Sigmoid colon (tissue), 7 donors: ENCODE data around the gene GOLGA6D. TPM values are rescaled to one million over a fixed set of nuclear protein-coding genes. Genes with fewer than 3 reads are reported as not detected.
A peak's percentile ranks its signal among the peaks of the same experiment; 100 is the strongest.
"Not testable (repeated sequence)": the region's sequence is repeated elsewhere in the genome, so short reads cannot be mapped to it uniquely, and the experiment has no call there.

Experiments used
- DNase-seq: peaks from one replicate; pipeline ENCODE4 v3.0.0-alpha.2; 2019
- H3K27ac ChIP-seq, 4 donors: fragments of 200-600 bp; sonication (generic); one replicate each; pipeline ENCODE4 v1.5.1; 2016 to 2019; ENCODE audit warnings: mild to moderate bottlenecking in 1 of 4
- H3K27me3 ChIP-seq, 3 donors: fragments of 200-600 bp; sonication (generic); one replicate each; pipeline ENCODE4 v1.5.1; 2019; ENCODE audit warnings: mild to moderate bottlenecking in 1 of 3
- H3K36me3 ChIP-seq, 4 donors: fragments of 200-600 bp; sonication (generic); one replicate each; pipeline ENCODE4 v1.5.1; 2016 to 2019
- H3K4me1 ChIP-seq, 4 donors: fragments of 200-600 bp; sonication (generic); one replicate each; pipeline ENCODE4 v1.5.1; 2017 to 2019
- H3K4me3 ChIP-seq, 4 donors: fragments of 200-600 bp; sonication (generic); one replicate each; pipeline ENCODE4 v1.5.1; 2017 to 2019; ENCODE audit warnings: mild to moderate bottlenecking in 2 of 4, moderate library complexity in 1 of 4
- H3K9me3 ChIP-seq, 4 donors: fragments of 200-600 bp in 3 of 4; sonication (generic) in 3 of 4; one replicate each; pipeline versions ENCODE4 v1.5.1 to v1.6.1; 2013 to 2019
- EP300 ChIP-seq, 4 donors: sonication (generic); formaldehyde crosslinking; IDR thresholded peaks; one replicate each; pipeline ENCODE4 v1.6.1; 2017; ENCODE audit warnings: antibody characterized with exemption in 4 of 4
- POLR2A ChIP-seq, 2 donors: fragments of 450-650 bp; IDR thresholded peaks; one replicate each; pipeline ENCODE4 v1.6.1; 2016; ENCODE audit warnings: antibody characterized with exemption in 2 of 2, mild to moderate bottlenecking in 2 of 2, moderate library complexity in 2 of 2
- POLR2AphosphoS5 ChIP-seq, 4 donors: sonication (generic); formaldehyde crosslinking; IDR thresholded peaks; one replicate each; pipeline ENCODE4 v1.6.1; 2017; ENCODE audit warnings: antibody characterized with exemption in 4 of 4
- WGBS, 2 donors: extraction: QIAGEN DNeasy Blood & Tissue Kit; methylation state at CpG; one replicate each; pipeline ENCODE4 v1.1.7; 2013; 5-methylcytosine and 5-hydroxymethylcytosine counted together
- intact Hi-C: fragments of 100-400 bp; cut with DNase I; formaldehyde crosslinking; loops from one replicate; pipeline ENCODE4 v1.15.1; 2023
- polyA plus RNA-seq, 3 donors: library from polyadenylated mRNA; stranded (reverse); fragments of 200-250 nt; gene quantifications; one replicate each; pipeline ENCODE4 v1.2.3, GENCODE V29; 2013
- total RNA-seq, 4 donors: library from RNA; depleted of rRNA; stranded (reverse); fragments of >200 nt; gene quantifications; one replicate each; pipeline ENCODE4 v1.1.0, GENCODE V29; 2016
- TF ChIP-seq, protein P1 (sequence below), 4 experiments: fragments of 450-650 bp in 3 of 4; fragments of 200-600 bp in 1 of 4; IDR thresholded peaks; one replicate each; pipeline ENCODE4 v1.5.1; 2016 to 2019; ENCODE audit warnings: antibody characterized with exemption in 4 of 4, mild to moderate bottlenecking in 3 of 4, moderate library complexity in 2 of 4
- donor health status: healthy with polysubstance abuse.
- donor health status: Bipolar disorder and iron deficiency.
- donor health status: healthy.

The GOLGA6D gene
- total and polyA plus RNA-seq, 7 donors = not detected

DNA sequence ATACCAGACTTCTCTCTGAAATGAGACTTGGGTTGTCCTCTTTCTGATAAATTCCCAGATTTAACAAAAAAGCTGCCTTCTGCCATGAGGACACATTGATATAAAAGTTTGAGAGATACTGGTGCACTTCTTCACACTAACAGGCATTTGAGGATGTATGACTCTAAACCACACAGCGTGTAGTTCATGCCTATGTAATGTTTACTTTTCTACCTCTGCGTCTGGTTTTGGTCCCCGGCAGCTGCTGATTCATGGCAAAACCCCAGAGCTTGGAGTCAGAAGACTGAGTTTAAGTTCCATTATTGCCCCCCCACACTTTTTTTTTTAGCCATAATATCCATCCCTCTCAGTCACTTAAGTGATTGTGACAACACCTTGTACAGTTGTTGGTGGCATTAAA lies 1.5 kb downstream of the GOLGA6D start:
- intact Hi-C loops, H3K27me3 ChIP-seq: not testable (repeated sequence)
- no CpG with 5 or more reads among the region's 3 CpGs for WGBS, 2 donors

DNA sequence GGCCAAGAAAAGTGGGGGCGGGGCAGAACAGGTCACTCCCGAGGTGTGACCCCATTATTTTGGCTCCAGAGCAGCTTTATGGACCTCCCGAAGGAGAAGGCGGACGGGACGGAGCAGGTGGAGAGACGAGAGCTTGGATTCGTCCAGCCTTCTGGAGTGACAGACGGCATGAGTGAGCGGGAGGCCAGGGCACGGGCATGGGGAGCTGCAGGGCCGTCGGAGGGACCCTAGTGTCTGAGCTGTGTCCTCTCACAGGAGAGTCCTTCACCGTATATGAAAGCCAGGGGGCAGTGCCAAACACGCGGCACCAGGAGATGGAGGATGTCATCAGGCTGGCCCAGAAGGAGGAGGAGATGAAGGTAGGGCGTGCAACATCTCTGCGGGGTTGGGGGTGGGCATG lies 11.0 kb downstream of the GOLGA6D start:
- intact Hi-C loops, H3K4me3 ChIP-seq, H3K27me3 ChIP-seq, H3K9me3 ChIP-seq, H3K27ac ChIP-seq, H3K4me1 ChIP-seq, H3K36me3 ChIP-seq, DNase-seq: not testable (repeated sequence)
- WGBS, 2 donors = 71 to 78% methylated on average over 7 to 8 of the region's 18 CpGs

More for the DNA sequence above, 1.5 kb downstream of the GOLGA6D start:
- not testable (repeated sequence) for H3K4me1 ChIP-seq, H3K27ac ChIP-seq, H3K36me3 ChIP-seq, DNase-seq, H3K4me3 ChIP-seq, H3K9me3 ChIP-seq

DNA sequence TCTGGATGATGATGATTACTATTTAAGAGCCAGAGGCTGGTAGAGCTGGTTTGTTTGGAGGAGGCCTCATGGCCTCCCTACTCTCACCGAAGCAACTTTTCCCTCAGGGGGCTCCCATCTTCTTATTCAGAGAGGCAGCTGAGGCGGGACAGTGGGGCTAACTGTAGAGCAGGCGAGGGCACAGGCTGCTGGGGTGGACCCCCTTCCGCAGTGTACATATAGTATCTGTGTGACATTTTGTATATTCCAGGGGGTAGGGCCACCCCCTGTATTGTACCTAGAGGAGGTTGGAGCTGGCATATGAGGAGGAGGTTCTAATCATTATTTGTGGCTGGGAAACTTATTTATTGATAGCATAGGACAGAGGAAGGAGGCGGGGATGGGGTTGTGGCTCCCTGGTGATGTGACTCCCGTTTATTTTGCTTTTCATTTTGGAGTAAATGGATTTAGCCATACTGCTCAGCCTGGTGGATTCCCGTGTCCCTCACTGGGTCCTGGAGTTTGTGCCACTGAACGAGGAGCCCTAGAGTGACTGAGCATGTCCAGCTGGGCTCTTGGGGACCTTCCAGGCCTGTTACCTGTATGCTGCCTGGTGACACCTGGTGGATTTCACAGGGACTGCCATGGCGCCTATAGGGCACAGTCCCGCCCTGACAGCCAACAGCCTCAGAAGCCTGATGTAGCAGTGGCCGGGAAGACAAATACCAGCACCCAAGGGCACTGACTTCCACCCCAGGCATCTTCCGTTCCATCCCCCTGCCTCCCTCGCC lies 16.1 kb downstream of the GOLGA6D start:
- H3K27me3 ChIP-seq, H3K4me3 ChIP-seq, H3K9me3 ChIP-seq, intact Hi-C loops, H3K4me1 ChIP-seq, H3K27ac ChIP-seq, H3K36me3 ChIP-seq: not testable (repeated sequence)
- peak; percentile 25 for DNase-seq
- WGBS, 2 donors = 65 to 70% methylated on average over 5 to 6 of the region's 13 CpGs

DNA sequence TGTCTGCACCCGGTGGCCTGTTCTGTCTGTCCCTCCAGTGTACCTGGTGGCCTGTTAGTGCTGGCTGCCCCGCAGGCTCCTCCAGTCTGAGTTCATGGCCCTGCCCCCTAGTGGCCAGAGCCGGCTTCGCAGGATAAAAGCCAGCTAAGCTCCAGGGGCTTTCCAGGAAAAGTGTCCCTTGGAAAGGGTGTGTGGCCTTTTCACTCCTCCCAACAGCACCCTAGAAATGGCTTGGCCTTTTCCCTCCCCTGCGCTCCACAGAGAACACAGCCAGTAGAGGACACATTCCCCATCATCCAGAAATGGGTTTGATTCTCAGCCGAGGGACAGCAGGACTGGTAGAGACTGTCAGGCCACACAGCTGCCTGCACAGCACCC lies 16.7 kb downstream of the GOLGA6D start:
- TF ChIP-seq, protein P1, sequence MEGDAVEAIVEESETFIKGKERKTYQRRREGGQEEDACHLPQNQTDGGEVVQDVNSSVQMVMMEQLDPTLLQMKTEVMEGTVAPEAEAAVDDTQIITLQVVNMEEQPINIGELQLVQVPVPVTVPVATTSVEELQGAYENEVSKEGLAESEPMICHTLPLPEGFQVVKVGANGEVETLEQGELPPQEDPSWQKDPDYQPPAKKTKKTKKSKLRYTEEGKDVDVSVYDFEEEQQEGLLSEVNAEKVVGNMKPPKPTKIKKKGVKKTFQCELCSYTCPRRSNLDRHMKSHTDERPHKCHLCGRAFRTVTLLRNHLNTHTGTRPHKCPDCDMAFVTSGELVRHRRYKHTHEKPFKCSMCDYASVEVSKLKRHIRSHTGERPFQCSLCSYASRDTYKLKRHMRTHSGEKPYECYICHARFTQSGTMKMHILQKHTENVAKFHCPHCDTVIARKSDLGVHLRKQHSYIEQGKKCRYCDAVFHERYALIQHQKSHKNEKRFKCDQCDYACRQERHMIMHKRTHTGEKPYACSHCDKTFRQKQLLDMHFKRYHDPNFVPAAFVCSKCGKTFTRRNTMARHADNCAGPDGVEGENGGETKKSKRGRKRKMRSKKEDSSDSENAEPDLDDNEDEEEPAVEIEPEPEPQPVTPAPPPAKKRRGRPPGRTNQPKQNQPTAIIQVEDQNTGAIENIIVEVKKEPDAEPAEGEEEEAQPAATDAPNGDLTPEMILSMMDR (IDR thresholded peaks at IDR 0.05) = peak in 2 of 4 experiments; percentile 26 to 53
- H3K4me3 ChIP-seq, H3K27ac ChIP-seq, H3K9me3 ChIP-seq, H3K36me3 ChIP-seq, H3K27me3 ChIP-seq, intact Hi-C loops, H3K4me1 ChIP-seq: not testable (repeated sequence)
- WGBS, 2 donors = 16 to 20% methylated on average over 6 of the region's 6 CpGs
- DNase-seq = peak; percentile 71

DNA sequence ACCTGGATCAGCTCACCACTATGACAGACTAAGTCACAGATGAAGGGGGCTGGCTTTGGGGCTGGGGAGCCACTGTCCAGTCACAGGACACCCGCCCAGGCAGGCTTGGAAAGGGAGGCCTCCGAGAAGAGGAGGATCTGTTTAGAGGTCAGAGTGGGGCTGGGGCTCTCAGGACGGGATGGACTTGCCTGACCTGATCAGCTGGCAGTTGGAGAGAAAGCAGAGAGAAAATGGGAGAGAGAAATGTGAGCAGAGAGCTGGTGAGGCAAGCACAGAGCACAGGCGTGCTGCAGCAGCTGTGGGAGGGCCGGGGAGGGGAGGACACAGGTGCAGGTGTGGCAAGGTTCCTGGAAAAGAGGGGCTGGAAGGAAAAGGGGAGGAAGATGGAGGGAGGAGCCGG lies 17.4 kb downstream of the GOLGA6D start:
- intact Hi-C loops, H3K4me1 ChIP-seq, H3K4me3 ChIP-seq, H3K27ac ChIP-seq, H3K27me3 ChIP-seq, H3K36me3 ChIP-seq, H3K9me3 ChIP-seq: not testable (repeated sequence)
- 69 to 80% methylated on average over 6 of the region's 6 CpGs for WGBS, 2 donors
- peak; percentile 39 for DNase-seq

DNA sequence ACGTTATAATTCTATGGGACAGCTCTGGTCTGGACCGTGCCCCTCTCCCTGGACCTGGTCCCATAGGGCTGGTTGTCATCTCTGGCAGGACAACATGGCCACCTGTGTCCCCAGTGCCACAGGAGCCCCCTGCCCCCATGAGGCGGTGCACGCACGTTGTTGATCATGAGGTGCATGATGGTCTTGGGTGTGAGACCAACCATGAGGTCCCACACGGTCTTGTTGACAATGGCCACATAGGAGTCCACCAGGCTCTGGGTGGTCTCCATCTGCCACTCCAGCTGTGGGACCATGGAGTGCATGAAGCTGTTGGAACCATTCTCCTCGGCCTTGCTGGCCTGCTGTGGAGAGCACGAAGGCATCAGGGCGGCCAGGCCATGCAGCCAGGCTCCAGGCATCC lies 19.7 kb downstream of the GOLGA6D start:
- intact Hi-C loops = no loop called here
- no peak for TF ChIP-seq POLR2AphosphoS5 (IDR thresholded peaks at IDR 0.05)
- TF ChIP-seq, protein P1 (IDR thresholded peaks at IDR 0.05) = no peak
- TF ChIP-seq EP300 (IDR thresholded peaks at IDR 0.05) = no peak
- TF ChIP-seq POLR2A (IDR thresholded peaks at IDR 0.05) = no peak
- 90 to 91% methylated on average over 9 of the region's 9 CpGs for WGBS, 2 donors

DNA sequence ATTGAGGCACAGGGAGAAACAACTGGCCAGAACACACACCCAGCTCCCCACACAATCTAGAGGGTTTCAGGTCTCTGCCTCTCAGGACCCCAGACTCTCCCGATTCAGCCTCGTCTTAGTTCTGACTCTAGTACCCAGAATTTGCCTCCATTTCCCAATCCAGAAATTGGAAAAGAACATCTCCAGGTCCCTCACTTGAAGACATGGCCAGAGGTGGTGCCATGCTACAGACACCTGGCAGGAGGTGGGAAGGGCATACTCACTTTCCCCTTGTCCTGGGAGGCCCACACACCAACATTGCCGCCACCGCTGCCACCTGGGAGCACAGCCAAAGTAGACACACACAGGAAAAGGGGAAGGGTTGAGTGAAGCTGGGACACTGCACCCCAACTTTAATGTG lies 20.1 kb downstream of the GOLGA6D start:
- peak; percentile 20 for DNase-seq
- not testable (repeated sequence) for H3K27ac ChIP-seq
- WGBS, 2 donors = 94 to 97% methylated on average over 4 of the region's 4 CpGs

More for the DNA sequence above, 19.7 kb downstream of the GOLGA6D start:
- Histone ChIP-seq H3K4me3 (no peak overlapping the region), H3K4me1 (no peaks in the 10 kb centered on the region), H3K27ac (no peak overlapping the region), H3K9me3 (no peaks in the 10 kb centered on the region), H3K36me3 (no peaks in the 10 kb centered on the region), H3K27me3 (peaks cover 0 to 15% (median 4%) of the 10 kb centered on the region in 3 donors)
- DNase-seq = peak; percentile 41

More for the DNA sequence above, 20.1 kb downstream of the GOLGA6D start:
- H3K36me3 ChIP-seq, H3K9me3 ChIP-seq, H3K4me3 ChIP-seq, H3K4me1 ChIP-seq, intact Hi-C loops: not testable (repeated sequence)
- H3K27me3 ChIP-seq = peaks cover 0 to 19% (median 7%) of the 10 kb centered on the region in 3 donors
